Neuron (in vitro differentiated cells): ENCODE measurements around the gene RUFY1.
"Not testable (repeated sequence)": the region's sequence is repeated elsewhere in the genome, so short reads cannot be mapped to it uniquely, and the experiment has no call there.

Experiments used
- H2AFZ ChIP-seq: one replicate; pipeline ENCODE4 v1.6.1; 2013; ENCODE audit warnings: low read depth, mild to moderate bottlenecking, inconsistent platforms, low read length, moderate library complexity
- H3K27me3 ChIP-seq: one replicate; pipeline ENCODE4 v1.6.1; 2013; ENCODE audit warnings: low read length; ENCODE audit not compliant: insufficient read depth
- H3K36me3 ChIP-seq: one replicate; pipeline ENCODE4 v1.6.1; 2013; ENCODE audit warnings: low read length; ENCODE audit not compliant: insufficient read depth
- H3K4me1 ChIP-seq: one replicate; pipeline ENCODE4 v1.6.1; 2013; ENCODE audit warnings: low read length; ENCODE audit not compliant: insufficient read depth
- H3K4me3 ChIP-seq: 2 replicates; pipeline ENCODE4 v1.5.1; 2013; ENCODE audit warnings: mild to moderate bottlenecking, low read length, moderate library complexity
- H3K9me3 ChIP-seq: one replicate; pipeline ENCODE4 v1.6.1; 2013; ENCODE audit warnings: low read length

The RUFY1 gene

DNA sequence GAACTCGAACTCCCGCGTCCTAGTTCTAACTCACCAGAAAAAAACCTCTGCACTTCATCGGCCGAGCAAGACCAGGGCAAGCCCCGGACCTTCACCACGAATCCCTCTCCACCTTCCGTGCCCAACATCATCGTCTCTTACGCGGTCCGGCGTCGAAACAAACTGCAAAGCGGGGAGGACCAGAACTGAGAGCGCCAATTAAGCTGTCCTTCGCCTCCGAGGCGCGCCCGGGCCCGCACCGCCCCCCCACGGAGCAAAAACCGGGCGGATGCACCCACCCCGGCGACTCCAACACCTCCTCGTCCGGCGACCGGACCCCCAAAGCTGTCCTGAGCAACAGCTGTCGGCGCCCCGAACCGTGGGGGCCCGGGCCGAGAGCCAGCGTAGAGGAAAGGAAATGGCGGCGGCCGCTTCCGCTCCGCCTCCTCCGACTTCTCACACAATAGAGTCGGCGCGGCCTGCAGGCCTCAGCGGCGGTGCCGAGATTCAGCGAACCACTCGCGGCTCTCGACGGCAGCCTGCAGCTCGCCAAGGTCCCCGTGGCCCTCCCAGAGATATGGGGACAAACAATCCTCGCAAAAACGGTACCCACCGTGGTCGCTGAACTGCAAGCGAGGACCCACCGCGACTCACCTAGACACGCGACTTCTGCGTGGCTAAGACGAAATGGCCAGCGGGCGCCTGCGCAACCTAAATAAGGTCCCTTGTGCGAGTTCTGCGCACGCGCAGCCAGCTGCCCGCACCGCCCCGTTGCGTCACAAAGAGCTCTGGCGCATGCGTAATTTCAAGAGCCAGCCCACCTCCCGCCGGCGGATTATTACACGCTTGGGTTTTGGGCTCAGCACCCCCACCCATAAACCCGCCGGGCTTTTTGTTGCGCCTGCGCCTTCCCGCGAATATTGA is 72.9 kb downstream of the RUFY1 start, which contains the start of gene HNRNPH1:
HNRNPH1 (minus strand) TSS at position 669 of the 903 bp plus-strand sequence; CDS start at position 131, 538 bp downstream.
- H3K9me3 ChIP-seq, result no peaks in the 10 kb centered on the region
- peaks cover 41% of the 10 kb centered on the region for H3K36me3 ChIP-seq
- peaks cover 43% of the 10 kb centered on the region for H3K4me1 ChIP-seq
- H2AFZ ChIP-seq, result peak within 1 kb of the TSS; percentile 70
- H3K4me3 ChIP-seq, result peak within 1 kb of the TSS; percentile 99
- no peaks in the 10 kb centered on the region for H3K27me3 ChIP-seq

DNA sequence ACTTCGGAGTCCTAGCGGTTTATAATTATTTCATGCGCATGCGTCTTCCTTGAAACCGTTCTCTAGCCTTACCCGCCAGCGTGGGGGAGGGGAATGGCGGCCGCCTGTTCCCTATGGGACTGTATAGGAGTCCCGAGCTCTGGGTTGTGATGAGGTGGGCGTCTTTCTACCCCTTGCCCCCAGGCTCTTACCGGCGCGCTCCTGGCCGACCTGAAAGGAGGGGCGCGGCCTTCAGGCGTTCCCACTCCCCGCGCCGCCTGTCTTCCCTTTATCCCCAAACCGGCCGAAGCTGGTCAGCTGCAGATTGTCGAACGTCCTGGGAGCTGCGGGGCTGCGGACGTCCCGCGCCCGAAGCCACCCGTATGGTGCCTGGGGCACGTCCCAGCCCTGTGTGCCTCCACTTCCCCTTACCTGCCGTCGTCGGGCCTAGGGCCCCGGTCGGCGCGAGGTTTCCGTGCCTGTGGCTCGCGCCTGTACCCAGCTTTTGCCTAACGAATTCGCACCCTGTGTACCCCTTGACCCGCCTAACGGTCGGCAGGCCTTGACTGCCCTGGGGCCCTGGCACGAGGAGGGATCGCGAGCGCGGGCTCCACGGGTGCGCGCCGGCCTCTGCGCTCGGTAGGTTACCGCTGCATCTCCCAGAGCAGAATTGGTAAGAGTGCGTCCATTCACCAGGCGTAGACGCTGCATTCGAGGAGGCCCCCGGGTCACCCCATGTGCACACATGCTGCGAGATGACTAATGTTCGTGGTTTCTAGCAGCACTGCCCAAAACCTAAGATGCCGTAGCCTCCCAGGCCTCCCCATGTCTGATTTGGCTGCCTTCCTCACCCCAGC is 73.8 kb downstream of the RUFY1 start:
- Histone ChIP-seq H3K4me1 (peaks cover 36% of the 10 kb centered on the region), H2AFZ (peak overlapping the region; percentile 70), H3K9me3 (no peaks in the 10 kb centered on the region), H3K4me3 (peak overlapping the region; percentile 52), H3K36me3 (peaks cover 33% of the 10 kb centered on the region), H3K27me3 (no peaks in the 10 kb centered on the region)

DNA sequence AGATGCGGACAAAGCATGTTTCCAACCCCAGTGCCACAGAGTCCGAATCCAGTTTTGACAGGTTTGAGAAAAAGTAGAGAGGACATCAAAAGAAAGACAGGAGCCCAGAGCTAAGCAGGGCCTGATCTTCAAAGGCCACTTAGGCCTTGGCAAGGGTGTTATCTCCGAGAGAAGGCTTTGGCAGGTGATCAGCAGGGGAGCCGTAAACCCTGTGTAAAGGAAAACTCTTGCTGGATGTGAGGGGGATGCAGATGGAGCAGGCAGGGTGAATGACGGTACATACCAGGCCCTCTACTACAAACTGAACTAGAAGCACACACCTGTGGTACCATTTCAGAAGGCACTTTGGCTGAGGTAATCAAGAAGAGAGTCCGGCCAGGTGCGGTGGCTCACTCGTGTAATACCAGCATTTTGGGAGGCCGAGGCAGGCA is 74.5 kb downstream of the RUFY1 start:
- peaks cover 25% of the 10 kb centered on the region for H3K36me3 ChIP-seq
- no peaks in the 10 kb centered on the region for H3K9me3 ChIP-seq
- H2AFZ ChIP-seq, result no peak overlapping the region
- peaks cover 29% of the 10 kb centered on the region for H3K4me1 ChIP-seq
- H3K4me3 ChIP-seq, result no peak overlapping the region
- no peaks in the 10 kb centered on the region for H3K27me3 ChIP-seq

DNA sequence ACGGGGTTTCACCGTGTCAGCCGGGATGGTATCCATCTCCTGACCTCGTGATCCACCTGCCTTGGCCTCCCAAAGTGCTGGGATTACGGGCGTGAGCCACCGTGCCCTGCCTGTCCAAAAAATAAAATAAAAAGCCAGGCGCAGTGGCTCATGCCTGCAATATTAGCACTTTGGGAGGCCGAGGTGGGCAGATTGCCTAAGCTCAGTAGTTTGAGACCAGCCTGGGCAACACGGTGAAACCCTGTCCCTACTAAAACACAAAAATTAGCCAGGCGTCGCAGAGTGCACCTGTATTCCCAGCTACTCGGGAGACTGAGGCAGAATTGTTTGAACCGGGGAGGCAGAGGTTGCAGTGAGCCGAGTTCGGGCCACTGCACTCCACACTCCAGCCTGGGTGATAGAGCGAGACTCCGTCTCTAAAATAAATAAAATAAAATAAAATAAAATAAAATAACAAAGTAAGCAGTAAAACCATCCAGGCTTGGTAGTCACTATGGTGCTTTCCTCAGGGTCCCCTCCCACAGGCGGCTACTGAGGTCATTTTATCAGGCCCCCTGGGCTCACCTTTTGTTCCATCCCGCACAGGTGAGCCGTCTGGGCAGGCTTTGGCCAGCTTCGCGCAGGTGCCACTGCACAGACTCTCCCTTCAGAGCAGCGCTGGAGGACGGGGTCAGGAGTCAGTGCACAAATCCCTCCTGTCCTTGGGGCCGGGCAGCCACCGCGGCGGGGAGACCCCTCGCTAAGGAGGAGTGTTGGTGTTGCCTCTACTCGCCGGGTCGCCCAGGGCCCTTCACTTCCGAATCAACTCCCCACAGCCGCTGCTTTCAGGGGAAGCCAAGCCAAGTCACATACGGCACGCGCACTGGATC is 83.4 kb downstream of the RUFY1 start:
- H3K4me1 ChIP-seq, H3K4me3 ChIP-seq: not testable (repeated sequence)

DNA sequence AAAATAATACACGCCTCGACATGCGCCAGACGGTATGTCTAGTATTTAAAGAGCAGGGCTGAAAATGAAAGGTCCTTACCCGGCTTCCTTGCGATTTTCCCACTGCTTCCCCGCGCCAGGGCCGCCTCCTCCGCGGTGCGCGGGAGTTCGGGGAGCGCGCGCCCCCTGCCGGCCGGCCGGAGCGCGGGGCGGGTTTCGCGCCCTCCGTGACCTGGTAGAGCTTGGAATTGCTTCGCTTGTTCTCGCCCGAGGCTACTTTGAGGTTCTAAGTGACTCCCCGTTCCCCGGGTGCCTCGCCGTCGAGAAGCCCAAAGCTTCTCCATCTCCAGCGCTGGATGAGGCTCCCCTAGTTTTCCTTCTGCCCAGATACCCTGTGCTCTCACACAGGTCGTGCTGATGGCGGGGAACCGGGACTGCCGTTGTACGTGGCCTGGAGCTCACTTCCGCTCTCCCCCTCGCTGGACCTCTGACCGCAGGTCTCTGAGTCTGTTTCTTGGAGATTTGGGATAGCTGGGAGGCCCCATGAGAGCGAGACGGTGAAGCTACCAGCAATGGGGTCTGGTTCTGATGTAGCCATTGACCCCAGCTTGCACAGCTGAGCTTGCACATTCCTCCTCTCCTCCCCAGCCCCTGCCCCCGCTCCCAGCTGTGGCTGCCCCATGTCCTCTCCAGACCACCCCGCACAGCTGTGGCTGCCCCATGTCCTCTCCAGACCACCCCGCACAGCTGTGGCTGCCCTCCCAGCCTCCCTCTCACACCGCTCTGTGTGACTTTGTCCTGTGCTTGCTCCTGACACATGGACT is 84.2 kb downstream of the RUFY1 start:
- not testable (repeated sequence) for H3K4me3 ChIP-seq, H3K36me3 ChIP-seq, H3K27me3 ChIP-seq, H3K9me3 ChIP-seq, H3K4me1 ChIP-seq, H2AFZ ChIP-seq

More for the DNA sequence above, 83.4 kb downstream of the RUFY1 start:
- not testable (repeated sequence) for H2AFZ ChIP-seq, H3K9me3 ChIP-seq, H3K36me3 ChIP-seq, H3K27me3 ChIP-seq

DNA sequence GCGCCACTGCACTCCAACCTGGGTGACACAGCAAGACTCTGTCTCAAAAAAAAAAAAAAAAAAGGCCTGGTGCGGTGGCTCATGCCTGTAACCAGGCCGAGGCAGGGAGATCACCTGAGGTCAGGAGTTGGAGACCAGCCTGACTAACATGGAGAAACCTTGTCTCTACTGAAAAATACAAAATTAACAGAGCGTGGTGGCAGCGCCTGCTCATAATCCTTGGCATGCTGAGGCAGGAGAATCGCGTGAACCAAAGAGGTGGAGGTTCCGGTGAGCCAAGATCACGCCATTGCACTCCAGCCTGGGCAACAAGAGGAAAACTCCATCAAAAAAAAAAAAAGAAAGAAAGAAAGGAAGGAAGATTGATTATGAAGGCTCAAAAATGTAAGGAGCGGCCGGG is 88.9 kb downstream of the RUFY1 start:
- not testable (repeated sequence) for H3K36me3 ChIP-seq, H3K4me3 ChIP-seq, H3K9me3 ChIP-seq, H2AFZ ChIP-seq, H3K4me1 ChIP-seq, H3K27me3 ChIP-seq

DNA sequence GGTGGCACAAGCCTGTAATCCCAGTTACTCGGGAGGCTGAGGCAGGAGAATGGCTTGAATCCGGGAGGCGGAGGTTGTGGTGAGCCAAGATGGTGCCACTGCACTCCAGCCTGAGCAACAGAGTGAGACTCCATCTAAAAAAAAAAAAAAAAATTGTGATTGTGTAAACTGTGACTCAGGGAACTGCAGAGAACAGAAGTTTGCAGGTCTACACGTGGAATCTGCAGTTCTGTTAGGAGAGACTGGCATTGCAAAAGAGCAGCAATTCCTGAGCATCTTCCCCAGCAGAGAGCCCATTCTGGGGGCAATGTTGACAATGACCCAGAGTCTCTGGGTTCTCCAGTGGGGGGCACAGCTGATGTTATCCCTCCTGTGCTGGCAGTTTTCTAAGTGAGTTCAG is 91.4 kb downstream of the RUFY1 start:
- not testable (repeated sequence) for H3K27me3 ChIP-seq, H3K9me3 ChIP-seq, H3K36me3 ChIP-seq, H2AFZ ChIP-seq, H3K4me3 ChIP-seq, H3K4me1 ChIP-seq

DNA sequence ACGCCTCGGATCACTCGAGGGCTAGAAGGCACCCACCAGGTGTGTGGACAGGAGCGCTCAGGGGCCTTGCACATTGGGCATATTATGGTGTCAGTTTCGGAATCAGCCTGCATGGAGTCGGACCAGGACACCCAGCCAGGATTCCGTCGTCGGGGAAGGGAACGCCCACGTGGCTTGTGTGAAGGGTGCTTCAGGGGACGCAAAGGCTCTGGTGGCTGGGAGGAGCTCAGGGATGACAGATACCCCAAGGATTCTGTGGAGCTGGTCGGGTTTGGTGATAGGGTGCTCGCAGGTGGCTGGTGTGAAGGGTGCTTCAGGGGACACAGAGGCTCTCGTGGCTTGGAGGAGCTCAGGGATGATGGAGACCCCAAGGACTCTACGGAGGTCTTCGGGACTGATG is 92.3 kb downstream of the RUFY1 start:
- not testable (repeated sequence) for H3K9me3 ChIP-seq, H3K4me3 ChIP-seq, H2AFZ ChIP-seq, H3K27me3 ChIP-seq, H3K36me3 ChIP-seq, H3K4me1 ChIP-seq

DNA sequence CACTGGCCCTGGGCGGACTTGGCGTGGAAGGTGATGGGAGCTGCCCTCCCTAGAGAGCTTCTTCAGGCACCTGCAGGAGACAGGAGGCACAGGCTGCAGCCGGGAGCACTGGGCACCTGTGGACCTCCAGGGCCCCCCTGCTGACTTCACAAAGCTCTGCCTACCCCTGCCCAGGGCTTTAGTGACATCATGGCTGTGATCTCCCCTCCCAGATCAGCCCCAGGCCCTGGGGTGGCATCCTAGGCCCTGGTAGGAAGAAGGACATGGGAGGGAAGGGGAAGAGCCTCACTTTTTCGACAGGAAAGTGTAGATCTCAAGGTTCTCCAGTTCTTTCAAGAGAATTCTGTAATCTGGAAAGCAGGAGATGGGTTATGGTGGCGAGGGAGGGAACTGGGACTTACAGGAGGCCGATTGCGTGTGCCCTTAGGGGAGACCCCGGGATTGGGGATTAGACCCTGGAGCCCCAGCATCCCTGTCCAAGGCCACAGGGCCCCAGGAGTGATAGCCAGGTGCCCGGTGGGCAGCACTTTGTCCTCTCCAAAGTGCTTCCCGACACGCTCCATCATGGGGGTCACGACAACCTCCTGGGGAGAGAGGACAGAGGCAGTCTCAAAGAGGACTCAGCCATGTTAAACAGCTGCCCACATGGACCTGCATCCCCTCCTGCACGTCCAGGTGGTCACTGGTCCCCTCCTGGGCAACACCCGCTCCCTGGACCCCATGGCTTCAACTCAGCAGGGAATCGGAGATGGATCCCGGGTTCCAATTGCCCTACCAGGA is 93.0 kb downstream of the RUFY1 start:
- H2AFZ ChIP-seq, H3K4me1 ChIP-seq, H3K36me3 ChIP-seq, H3K9me3 ChIP-seq, H3K27me3 ChIP-seq, H3K4me3 ChIP-seq: not testable (repeated sequence)

DNA sequence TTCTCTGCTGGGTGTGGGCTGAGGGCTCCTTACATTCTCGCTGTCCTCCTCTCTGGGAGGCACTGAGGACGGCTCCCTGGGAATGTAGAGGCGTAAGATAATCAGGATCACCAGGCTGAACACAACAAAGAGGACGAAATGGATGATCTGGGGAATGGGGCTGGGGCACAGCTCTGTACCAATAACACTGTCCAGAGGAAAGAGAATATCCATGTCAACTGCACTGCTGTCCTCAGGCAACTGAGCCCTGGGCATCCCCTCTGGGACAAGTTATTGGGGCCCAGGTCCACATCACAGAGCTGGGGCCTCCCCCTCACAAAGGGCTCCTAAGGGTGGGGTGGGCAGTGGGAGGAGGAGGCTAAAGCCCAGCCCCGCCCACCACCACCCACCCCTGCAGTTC is 94.4 kb downstream of the RUFY1 start:
- H3K27me3 ChIP-seq, H3K4me3 ChIP-seq, H2AFZ ChIP-seq, H3K36me3 ChIP-seq, H3K9me3 ChIP-seq, H3K4me1 ChIP-seq: not testable (repeated sequence)

DNA sequence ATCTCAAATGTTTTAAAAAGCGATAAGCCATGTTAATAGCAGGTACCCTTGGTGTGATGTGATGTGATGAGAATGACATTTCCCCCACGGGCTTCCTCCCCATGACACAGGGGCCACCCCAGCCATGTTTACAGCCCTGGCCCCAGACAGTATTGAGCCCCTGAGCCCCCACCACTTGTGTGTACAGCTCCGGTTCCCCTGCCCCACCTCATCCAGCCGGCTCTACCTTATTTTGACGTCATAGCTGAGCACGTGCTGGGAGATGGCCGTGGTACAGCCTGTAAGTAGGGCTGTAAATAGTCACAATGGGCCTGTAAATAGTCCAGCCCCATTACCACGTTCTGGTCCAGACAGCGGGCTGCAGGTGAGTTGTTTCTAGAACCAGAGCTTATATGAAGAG is 98.1 kb downstream of the RUFY1 start:
- no peaks in the 10 kb centered on the region for H3K36me3 ChIP-seq
- peaks cover 7% of the 10 kb centered on the region for H3K27me3 ChIP-seq
- no peaks in the 10 kb centered on the region for H3K4me1 ChIP-seq
- no peak overlapping the region for H3K4me3 ChIP-seq
- H3K9me3 ChIP-seq, result peaks cover 4% of the 10 kb centered on the region
- H2AFZ ChIP-seq, result no peak overlapping the region
